ENCODE results near the gene MAN2C1. TPM values are rescaled to one million over a fixed set of nuclear protein-coding genes. Genes with fewer than 3 reads are reported as not detected.

Gene MAN2C1
- total and polyA plus RNA-seq, 9 of the 15 experiments (the other 6 are each of a cell fraction or from before 2014, with no cell fraction given): 2.0 to 141 (median 39.9) TPM

DNA sequence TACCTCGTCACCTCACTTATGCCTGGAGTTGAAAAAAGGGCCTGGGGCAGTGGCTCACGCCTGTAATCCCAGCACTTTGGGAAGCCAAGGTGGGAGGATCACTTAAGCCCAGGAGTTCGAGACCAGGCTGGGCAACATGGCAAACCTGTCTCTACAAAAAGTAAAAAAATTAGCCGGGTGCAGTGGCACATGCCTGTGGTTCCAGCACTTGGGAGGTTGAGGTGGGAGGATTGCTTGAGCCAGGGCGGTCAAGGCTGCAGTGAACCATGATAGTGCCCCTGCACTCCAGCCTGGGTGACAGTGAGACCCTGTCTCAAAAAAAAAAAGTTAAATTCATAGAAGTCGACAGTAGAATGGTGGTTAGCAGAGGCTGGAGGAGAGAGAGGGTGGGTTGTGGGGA, 26.2 kb downstream of the MAN2C1 start (continued):
- TF ChIP-seq, protein P1, sequence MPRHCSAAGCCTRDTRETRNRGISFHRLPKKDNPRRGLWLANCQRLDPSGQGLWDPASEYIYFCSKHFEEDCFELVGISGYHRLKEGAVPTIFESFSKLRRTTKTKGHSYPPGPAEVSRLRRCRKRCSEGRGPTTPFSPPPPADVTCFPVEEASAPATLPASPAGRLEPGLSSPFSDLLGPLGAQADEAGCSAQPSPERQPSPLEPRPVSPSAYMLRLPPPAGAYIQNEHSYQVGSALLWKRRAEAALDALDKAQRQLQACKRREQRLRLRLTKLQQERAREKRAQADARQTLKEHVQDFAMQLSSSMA (CRISPR knock-in tag; IDR thresholded peaks at IDR 0.05): no peak
- TF ChIP-seq, protein P2, sequence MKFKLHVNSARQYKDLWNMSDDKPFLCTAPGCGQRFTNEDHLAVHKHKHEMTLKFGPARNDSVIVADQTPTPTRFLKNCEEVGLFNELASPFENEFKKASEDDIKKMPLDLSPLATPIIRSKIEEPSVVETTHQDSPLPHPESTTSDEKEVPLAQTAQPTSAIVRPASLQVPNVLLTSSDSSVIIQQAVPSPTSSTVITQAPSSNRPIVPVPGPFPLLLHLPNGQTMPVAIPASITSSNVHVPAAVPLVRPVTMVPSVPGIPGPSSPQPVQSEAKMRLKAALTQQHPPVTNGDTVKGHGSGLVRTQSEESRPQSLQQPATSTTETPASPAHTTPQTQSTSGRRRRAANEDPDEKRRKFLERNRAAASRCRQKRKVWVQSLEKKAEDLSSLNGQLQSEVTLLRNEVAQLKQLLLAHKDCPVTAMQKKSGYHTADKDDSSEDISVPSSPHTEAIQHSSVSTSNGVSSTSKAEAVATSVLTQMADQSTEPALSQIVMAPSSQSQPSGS (CRISPR knock-in tag; IDR thresholded peaks at IDR 0.05): no peak
- no peak for TF ChIP-seq ZNF121 (CRISPR knock-in tag; conservative IDR thresholded peaks at IDR 0.05)
- no peak for TF ChIP-seq WHSC1 (IDR thresholded peaks at IDR 0.05; ENCODE audit: low read length)
- TF ChIP-seq CBX2 (IDR thresholded peaks at IDR 0.05; ENCODE audit: insufficient read depth, low read length, poor library complexity, severe bottlenecking): no peak
- TF ChIP-seq TAF9B (IDR thresholded peaks at IDR 0.05; ENCODE audit: partially characterized antibody): no peak

DNA sequence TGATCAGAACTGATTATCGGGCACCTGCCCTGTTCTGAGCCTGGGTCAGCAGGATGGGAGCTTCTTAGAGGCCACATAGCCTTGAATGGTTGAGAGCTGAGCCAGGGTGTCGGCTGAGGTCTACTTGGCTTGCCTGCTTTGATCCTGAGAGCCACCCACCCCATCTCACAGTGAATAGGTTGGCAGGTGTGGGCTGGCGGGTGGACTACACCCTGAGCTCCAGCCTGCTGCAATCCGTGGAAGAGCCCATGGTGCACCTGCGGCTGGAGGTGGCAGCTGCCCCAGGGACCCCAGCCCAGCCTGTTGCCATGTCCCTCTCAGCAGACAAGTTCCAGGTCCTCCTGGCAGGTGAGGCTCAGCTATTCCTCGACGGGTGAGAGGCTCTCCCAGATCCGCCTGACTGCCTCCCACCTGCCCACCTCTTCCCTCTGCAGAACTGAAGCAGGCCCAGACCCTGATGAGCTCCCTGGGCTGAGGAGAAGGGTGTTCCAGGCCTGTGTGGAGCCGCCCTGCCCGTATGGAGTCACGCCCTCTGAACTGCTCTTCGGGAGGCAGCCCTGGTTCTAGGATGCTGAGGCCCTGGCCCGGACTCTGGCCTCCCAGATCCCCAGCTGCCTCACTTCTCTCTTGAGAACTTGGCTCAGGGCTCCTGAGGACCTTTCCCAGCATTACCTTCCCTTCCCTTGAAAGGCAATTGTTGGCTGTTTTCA, 28.7 kb downstream of the MAN2C1 start:
- in situ Hi-C loops (cut with MboI): no loop called here
- BruUV-seq (replicated peaks): TSS peak; percentile 21
- DNase-seq (ENCODE audit: extremely low read depth in 1 of 4, low spot score in 3 of 4): no peak
- ChIA-PET POLR2A (interaction anchor here (0.7 to 1.6 kb wide), 2 partner anchors 13 to 23 kb away, joined by 3 to 4 read pairs; no protein-coding TSS in a partner anchor), CTCF (ENCODE audit: low intra/inter-chr PET ratio) (no interaction called here)
- WGBS (ENCODE audit: insufficient coverage, low coverage, missing lambda C conversion rate): 89% methylated on average over 13 of the region's 13 CpGs
- Histone ChIP-seq H3K36me3 (ENCODE audit: control insufficient read depth, insufficient read depth, low read length) (peaks cover 27% of the 10 kb centered on the region; the same call in 2 of the 3 replicates), H3K9me1 (ENCODE audit: control insufficient read depth, insufficient read depth, low read length) (no peaks in the 10 kb centered on the region), H2AFZ (ENCODE audit: low read depth, low read length) (no peak overlapping the region), H3K4me2 (ENCODE audit: insufficient read depth, low read length) (no peak overlapping the region), H3K9me3 (replicated peaks; ENCODE audit: control insufficient read depth, insufficient read depth, low read depth, low read length) (no peaks in the 10 kb centered on the region), H3K27ac (ENCODE audit: extremely low read depth, low read depth, low read length) (no peak overlapping the region), H3K9ac (ENCODE audit: insufficient read depth in 1 of 2, low read depth in 2 of 2, low read length in 2 of 2) (peak overlapping the region in 1 of 2 experiments; percentile 21; a peak in 1 of 4 replicates), H4K20me1 (replicated peaks; ENCODE audit: control insufficient read depth, insufficient read depth, low read length) (no peaks in the 10 kb centered on the region; the same call in 1 of the 2 replicates), H3K79me2 (ENCODE audit: control insufficient read depth, insufficient read depth, low read length) (peaks cover 11% of the 10 kb centered on the region), H3K4me1 (replicated peaks in 1 of 2; ENCODE audit: control insufficient read depth in 2 of 2, insufficient read depth in 2 of 2, low read length in 2 of 2) (peaks cover 10 to 13% of the 10 kb centered on the region in 2 experiments; a peak in 4 of 5 replicates), H3K4me3 (no peak overlapping the region), H3K27me3 (ENCODE audit: control insufficient read depth in 2 of 2, insufficient read depth in 2 of 2, low read length in 2 of 2) (no peaks in the 10 kb centered on the region)
- FAIRE-seq: no peak
- intact Hi-C loops (cut with micrococcal nuclease): no loop called here
- peak; percentile 27 for TF ChIP-seq RBFOX2 (IDR thresholded peaks at IDR 0.05; ENCODE audit: low read depth, low read length)
- no peak for TF ChIP-seq CAMTA2 (CRISPR knock-in tag; conservative IDR thresholded peaks at IDR 0.05)
- no peak for ATAC-seq
